Heart left ventricle (tissue), 16 donors: ENCODE measurements around the gene HOGA1. TPM values are rescaled to one million over a fixed set of nuclear protein-coding genes. Genes with fewer than 3 reads are reported as not detected.
A peak's percentile ranks its signal among the peaks of the same experiment; 100 is the strongest.
"Not testable (repeated sequence)": the region's sequence is repeated elsewhere in the genome, so short reads cannot be mapped to it uniquely, and the experiment has no call there.

ENCODE experiments used
- ATAC-seq, 4 donors: fragments of 200-7000 bp; cut with Tn5 transposase; one replicate each; pipeline ENCODE4 v1.9.1; 2020 to 2022; ENCODE audit warnings: moderate library complexity in 4 of 4, mild to moderate bottlenecking in 3 of 4, moderate number of reproducible peaks in 1 of 4
- DNase-seq, 5 donors: peaks; one replicate each; pipeline ENCODE4 v3.0.0-alpha.2; 2020
- H3K27ac ChIP-seq, 12 donors: fragments of 200-600 bp; sonication (generic) in 4 of 12; one replicate each; pipeline versions ENCODE4 v1.5.0 to v1.8.0; 2016 to 2022; ENCODE audit warnings: mild to moderate bottlenecking in 2 of 12
- H3K27me3 ChIP-seq, 9 donors: fragments of 200-600 bp; sonication (generic) in 2 of 9; one replicate each; pipeline versions ENCODE4 v1.5.1 to v1.8.0; 2016 to 2022; ENCODE audit warnings: mild to moderate bottlenecking in 3 of 9
- H3K36me3 ChIP-seq, 9 donors: fragments of 200-600 bp; sonication (generic) in 2 of 9; one replicate each; pipeline versions ENCODE4 v1.5.0 to v1.8.0; 2018 to 2022; ENCODE audit warnings: mild to moderate bottlenecking in 2 of 9
- H3K4me1 ChIP-seq, 12 donors: fragments of 200-600 bp; sonication (generic) in 4 of 12; one replicate each; pipeline versions ENCODE4 v1.5.0 to v1.8.0; 2016 to 2022; ENCODE audit warnings: mild to moderate bottlenecking in 3 of 12
- H3K4me3 ChIP-seq, 12 donors: fragments of 200-600 bp; sonication (generic) in 4 of 12; one replicate each; pipeline versions ENCODE4 v1.5.0 to v1.8.0; 2017 to 2022; ENCODE audit warnings: mild to moderate bottlenecking in 9 of 12, moderate library complexity in 4 of 12
- H3K9me3 ChIP-seq, 12 donors: fragments of 200-600 bp; sonication (generic) in 4 of 12; one replicate each; pipeline versions ENCODE4 v1.5.0 to v1.8.0; 2016 to 2022; ENCODE audit warnings: mild to moderate bottlenecking in 1 of 12
- POLR2A ChIP-seq, 2 donors: fragments of 450-650 bp; IDR thresholded peaks; one replicate each; pipeline ENCODE4 v1.6.1; 2017; ENCODE audit warnings: antibody characterized with exemption in 2 of 2, mild to moderate bottlenecking in 2 of 2, moderate library complexity in 2 of 2
- WGBS, 4 donors: extraction: QIAGEN DNeasy Blood & Tissue Kit in 2 of 4; methylation state at CpG; one replicate each; pipeline versions ENCODE4 v1.1.5 to v1.1.7; 2013 to 2018; 5-methylcytosine and 5-hydroxymethylcytosine counted together
- intact Hi-C, 10 donors: fragments of 100-400 bp; cut with DNase I; formaldehyde crosslinking; loops; one replicate each; pipeline versions ENCODE4 v1.11.1 to v1.14.2; 2022
- polyA plus RNA-seq, 2 donors: library from polyadenylated mRNA; stranded (reverse); fragments of 200-250 nt; gene quantifications; one replicate each; pipeline ENCODE4 v1.2.3, GENCODE V29; 2013
- total RNA-seq, 9 donors: library from RNA; depleted of rRNA in 2 of 9; stranded (reverse); fragments of >200 nt in 2 of 9; fragmentation: NEBNext Ultra II Directional in 3 of 9; extraction: Animal tissue kit (Norgen Biotek cat#: 25700) in 3 of 9; gene quantifications; one replicate each; pipeline versions ENCODE4 v1.1.0 to v1.2.4, GENCODE V29; 2016 to 2023
- TF ChIP-seq, protein P1 (sequence below), 12 donors: fragments of 200-600 bp; sonication (generic) in 4 of 12; IDR thresholded peaks; one replicate each; pipeline versions ENCODE4 v1.5.0 to v1.8.0; 2018 to 2022; ENCODE audit warnings: antibody characterized with exemption in 12 of 12, mild to moderate bottlenecking in 5 of 12
- donor health status: ischemic (EF 13 %, LVEDD 7.1; RV severe dilation, severe dysfunction).
- donor health status: healthy with polysubstance abuse.
- donor health status: DM: no; HTN: yes; CAD: no.
- donor health status: DM: no; HTN: no; CAD: no.
- donor health status: ischemic (EF 25% LVEDD 6.9; RV normal size, moderate dysfunction).
- donor health status: ischemic (EF 25% LVEDD 5.7; RV mildly dilated, moderate dysfunction).
- donor health status: healthy.
- donor health status: DM: yes; HTN: yes; CAD: no.
- donor health status: ischemic (EF 35%, LVEDD 5.7; RV mildly dilated, moderate dysfunction).
- donor health status: nonischemic (EF 11% LVEDD 7.7; RV severe dilation, severe dysfunction).
- donor health status: DM: yes; HTN: yes; CAD: no.
- donor health status: PGD.
- donor health status: ischemic (EF 29% LVEDD 5.4; RV normal size, mild dysfunction).
- donor health status: nonischemic (EF 23%, LVEDD 6.1; RV moderate dilation, normal function).

HOGA1 gene
- total and polyA plus RNA-seq, 11 donors = 7.5 to 82.6 (median 20.4) TPM

GRCh38 chr10:97574374-97575126, 9.6 kb upstream of the HOGA1 start:
- Histone ChIP-seq H3K9me3 (no peaks in the 10 kb centered on the region), H3K27me3 (no peaks in the 10 kb centered on the region), H3K4me1 (peaks cover 0 to 50% (median 24%) of the 10 kb centered on the region in 12 donors), H3K27ac (peak overlapping the region; percentile 71 to 95 (median 88)), H3K4me3 (peak overlapping the region in 4 of 12 donors; percentile 38 to 43 (median 41)), H3K36me3 (peaks cover 0 to 20% (median 14%) of the 10 kb centered on the region in 9 donors)
- ATAC-seq (peak; percentile 65 to 75 (median 71)), DNase-seq (peak; percentile 74 to 88 (median 78))
- intact Hi-C loops = loop anchor here in 5 of 10 donors (1.0 to 5.0 kb wide), 4 partner anchors 22 to 158 kb away; no protein-coding TSS in a partner anchor
- peak in 1 of 2 donors; percentile 13 for TF ChIP-seq POLR2A (IDR thresholded peaks at IDR 0.05)
- TF ChIP-seq, protein P1, sequence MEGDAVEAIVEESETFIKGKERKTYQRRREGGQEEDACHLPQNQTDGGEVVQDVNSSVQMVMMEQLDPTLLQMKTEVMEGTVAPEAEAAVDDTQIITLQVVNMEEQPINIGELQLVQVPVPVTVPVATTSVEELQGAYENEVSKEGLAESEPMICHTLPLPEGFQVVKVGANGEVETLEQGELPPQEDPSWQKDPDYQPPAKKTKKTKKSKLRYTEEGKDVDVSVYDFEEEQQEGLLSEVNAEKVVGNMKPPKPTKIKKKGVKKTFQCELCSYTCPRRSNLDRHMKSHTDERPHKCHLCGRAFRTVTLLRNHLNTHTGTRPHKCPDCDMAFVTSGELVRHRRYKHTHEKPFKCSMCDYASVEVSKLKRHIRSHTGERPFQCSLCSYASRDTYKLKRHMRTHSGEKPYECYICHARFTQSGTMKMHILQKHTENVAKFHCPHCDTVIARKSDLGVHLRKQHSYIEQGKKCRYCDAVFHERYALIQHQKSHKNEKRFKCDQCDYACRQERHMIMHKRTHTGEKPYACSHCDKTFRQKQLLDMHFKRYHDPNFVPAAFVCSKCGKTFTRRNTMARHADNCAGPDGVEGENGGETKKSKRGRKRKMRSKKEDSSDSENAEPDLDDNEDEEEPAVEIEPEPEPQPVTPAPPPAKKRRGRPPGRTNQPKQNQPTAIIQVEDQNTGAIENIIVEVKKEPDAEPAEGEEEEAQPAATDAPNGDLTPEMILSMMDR (IDR thresholded peaks at IDR 0.05) = no peak
- WGBS, 4 donors = 38 to 49% (median 42%) methylated on average over 4 of the region's 4 CpGs

- no peak for DNase-seq
- Histone ChIP-seq H3K4me3 (peak overlapping the region in 1 of 12 donors; percentile 11), H3K9me3 (no peaks in the 10 kb centered on the region), H3K27me3 (no peaks in the 10 kb centered on the region), H3K4me1 (peaks cover 0 to 50% (median 24%) of the 10 kb centered on the region in 12 donors), H3K27ac (peak overlapping the region; percentile 71 to 95 (median 88)), H3K36me3 (peaks cover 0 to 13% (median 9%) of the 10 kb centered on the region in 9 donors)
- peak in 2 of 4 donors; percentile 4 to 5 for ATAC-seq
- TF ChIP-seq, protein P1 (IDR thresholded peaks at IDR 0.05) = no peak
- TF ChIP-seq POLR2A (IDR thresholded peaks at IDR 0.05) = no peak
- intact Hi-C loops = loop anchor here in 1 of 10 donors (2.0 kb wide), 1 partner anchor 22 kb away; no protein-coding TSS in a partner anchor
- WGBS, 4 donors = 82 to 91% (median 85%) methylated on average over 6 of the region's 6 CpGs
Observed at GRCh38 chr10:97575127-97575668, 9.0 kb upstream of the HOGA1 start.

GRCh38 chr10:97576487-97576886, 7.7 kb upstream of the HOGA1 start:
- intact Hi-C loops, ATAC-seq, H3K9me3 ChIP-seq, DNase-seq, H3K27me3 ChIP-seq, H3K36me3 ChIP-seq, H3K4me3 ChIP-seq: not testable (repeated sequence)
- WGBS, 4 donors = 51 to 76% (median 65%) methylated on average over 5 of the region's 5 CpGs
- peaks cover 0 to 42% (median 16%) of the 10 kb centered on the region in 12 donors for H3K4me1 ChIP-seq
- H3K27ac ChIP-seq = peak overlapping the region in 9 of 12 donors; percentile 25 to 95 (median 90)

DNA sequence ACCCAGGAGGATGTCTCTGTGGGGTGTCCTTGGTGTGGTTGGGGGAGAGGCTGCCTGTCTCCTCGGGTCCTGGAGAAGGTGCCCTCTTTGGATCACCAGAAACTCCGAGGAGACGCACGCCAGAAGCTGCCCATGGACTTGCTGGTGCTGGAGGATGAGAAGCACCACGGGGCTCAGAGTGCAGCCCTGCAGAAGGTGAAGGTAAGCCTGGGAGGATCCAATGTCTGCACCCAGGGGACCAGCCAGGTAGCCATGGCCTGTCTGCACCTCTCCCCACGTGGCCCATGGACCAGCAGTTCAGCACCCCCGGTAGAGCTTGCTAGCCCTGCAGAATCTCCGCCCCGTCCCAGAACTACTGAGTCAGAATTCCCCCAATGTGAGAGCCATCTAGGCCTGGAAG, 6.5 kb upstream of the HOGA1 start:
- H3K9me3 ChIP-seq = no peaks in the 10 kb centered on the region
- peak overlapping the region in 7 of 12 donors; percentile 26 to 95 (median 47) for H3K27ac ChIP-seq
- TF ChIP-seq, protein P1 (IDR thresholded peaks at IDR 0.05) = no peak
- TF ChIP-seq POLR2A (IDR thresholded peaks at IDR 0.05) = no peak
- intact Hi-C loops = no loop called here
- H3K27me3 ChIP-seq = no peaks in the 10 kb centered on the region
- DNase-seq = no peak
- H3K4me3 ChIP-seq = no peak overlapping the region
- H3K4me1 ChIP-seq = peaks cover 0 to 30% (median 8%) of the 10 kb centered on the region in 12 donors
- peaks cover 0 to 5% (median 0%) of the 10 kb centered on the region in 9 donors for H3K36me3 ChIP-seq
- 79 to 94% (median 85%) methylated on average over 7 to 9 of the region's 9 CpGs for WGBS, 4 donors
- no peak for ATAC-seq
